Ishikawa (cell line): ENCODE results near the gene DESI1.

Experiments used
- CEBPB ChIP-seq: IDR thresholded peaks from 2 replicates; pipeline ENCODE4 v1.6.1; 2012
- CREB1 ChIP-seq: IDR thresholded peaks from 2 replicates; pipeline ENCODE4 v1.6.1; 2012; ENCODE audit warnings: low read depth
- EGR1 ChIP-seq: IDR thresholded peaks from 2 replicates; pipeline ENCODE4 v1.6.1; 2012
- EP300 ChIP-seq: IDR thresholded peaks from 2 replicates; pipeline ENCODE4 v1.6.1; 2012; ENCODE audit warnings: borderline replicate concordance
- FOXM1 ChIP-seq: IDR thresholded peaks from 2 replicates; pipeline ENCODE4 v1.6.1; 2012; ENCODE audit warnings: low read depth, borderline replicate concordance
- NFIC ChIP-seq: IDR thresholded peaks from 2 replicates; pipeline ENCODE4 v1.6.1; 2012
- RAD21 ChIP-seq: IDR thresholded peaks from 2 replicates; pipeline ENCODE4 v1.6.1; 2012; ENCODE audit warnings: low read depth
- TAF1 ChIP-seq: IDR thresholded peaks from 2 replicates; pipeline ENCODE4 v1.6.1; 2012; ENCODE audit warnings: low read depth, mild to moderate bottlenecking
- TCF12 ChIP-seq: IDR thresholded peaks from 2 replicates; pipeline ENCODE4 v1.6.1; 2012; ENCODE audit warnings: low read depth
- TEAD4 ChIP-seq: IDR thresholded peaks from 2 replicates; pipeline ENCODE4 v1.6.1; 2012
- YY1 ChIP-seq: IDR thresholded peaks from 2 replicates; pipeline ENCODE4 v1.6.1; 2012; ENCODE audit warnings: low read depth
- ZBTB7A ChIP-seq: IDR thresholded peaks from 2 replicates; pipeline ENCODE4 v1.6.1; 2012; ENCODE audit warnings: low read depth
- TF ChIP-seq, protein P1 (sequence below): IDR thresholded peaks from 2 replicates; pipeline ENCODE4 v1.6.1; 2012
- TF ChIP-seq, protein P2 (sequence below): IDR thresholded peaks from 2 replicates; pipeline ENCODE4 v1.6.1; 2012; ENCODE audit warnings: low read depth, mild to moderate bottlenecking
- TF ChIP-seq, protein P3 (sequence below): IDR thresholded peaks from 2 replicates; pipeline ENCODE4 v1.6.1; 2012

The DESI1 gene

DNA sequence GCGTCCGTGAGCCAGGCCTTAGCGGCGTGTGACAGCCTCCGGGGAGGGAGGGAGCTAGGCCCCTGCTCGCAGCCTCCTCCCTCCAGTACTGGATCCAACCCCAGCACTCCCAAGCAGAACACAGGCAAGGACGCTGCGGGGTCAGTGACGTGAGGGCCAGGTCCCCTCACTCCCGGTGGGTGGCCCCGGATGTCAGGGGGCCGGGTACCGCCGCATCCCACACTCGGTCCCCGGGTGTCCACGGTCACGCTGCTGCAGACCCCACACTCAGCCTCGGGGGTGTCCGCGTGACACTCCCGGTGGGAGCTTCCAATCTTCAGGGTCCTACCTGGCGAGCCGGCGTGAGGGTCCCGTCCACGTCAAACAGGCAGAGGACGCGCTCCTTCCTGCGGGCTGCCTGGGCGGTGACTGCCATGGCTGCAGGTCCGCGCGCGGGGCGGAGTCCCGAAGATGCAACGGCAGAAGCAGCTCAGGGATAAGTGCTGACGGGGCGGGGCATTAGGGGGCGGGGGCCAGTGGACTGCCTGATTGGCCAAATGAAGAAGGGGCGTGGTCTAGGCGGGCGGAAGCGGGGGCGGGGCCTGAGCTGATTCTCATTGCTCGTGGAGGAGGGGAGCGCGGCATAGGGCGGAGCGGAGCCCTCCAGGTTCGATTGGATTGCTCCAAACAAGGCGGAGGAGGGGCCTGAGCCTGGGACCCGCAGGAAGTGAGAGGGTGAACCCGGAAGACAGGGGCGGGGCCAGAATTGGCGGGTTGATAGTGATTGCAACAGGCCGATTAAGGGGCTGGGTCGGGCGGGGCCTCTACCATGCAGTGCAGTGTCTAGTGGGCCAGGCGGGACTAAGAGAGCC, 31.2 kb downstream of the DESI1 start, which contains the start of gene PMM1:
Gene PMM1 (minus strand): TSS at position 450 of the 851 bp plus-strand sequence. CDS start 35 bp downstream, at position 415.
- TF ChIP-seq FOXM1, result no peak
- no peak for TF ChIP-seq CREB1
- TF ChIP-seq YY1, result peak; percentile 86
- TF ChIP-seq NFIC, result no peak
- TF ChIP-seq EGR1, result peak; percentile 65; the same call in 1 of the 2 replicates
- TF ChIP-seq, protein P1, sequence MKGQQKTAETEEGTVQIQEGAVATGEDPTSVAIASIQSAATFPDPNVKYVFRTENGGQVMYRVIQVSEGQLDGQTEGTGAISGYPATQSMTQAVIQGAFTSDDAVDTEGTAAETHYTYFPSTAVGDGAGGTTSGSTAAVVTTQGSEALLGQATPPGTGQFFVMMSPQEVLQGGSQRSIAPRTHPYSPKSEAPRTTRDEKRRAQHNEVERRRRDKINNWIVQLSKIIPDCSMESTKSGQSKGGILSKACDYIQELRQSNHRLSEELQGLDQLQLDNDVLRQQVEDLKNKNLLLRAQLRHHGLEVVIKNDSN, result no peak; the same call in 1 of the 2 replicates
- TF ChIP-seq, protein P2, sequence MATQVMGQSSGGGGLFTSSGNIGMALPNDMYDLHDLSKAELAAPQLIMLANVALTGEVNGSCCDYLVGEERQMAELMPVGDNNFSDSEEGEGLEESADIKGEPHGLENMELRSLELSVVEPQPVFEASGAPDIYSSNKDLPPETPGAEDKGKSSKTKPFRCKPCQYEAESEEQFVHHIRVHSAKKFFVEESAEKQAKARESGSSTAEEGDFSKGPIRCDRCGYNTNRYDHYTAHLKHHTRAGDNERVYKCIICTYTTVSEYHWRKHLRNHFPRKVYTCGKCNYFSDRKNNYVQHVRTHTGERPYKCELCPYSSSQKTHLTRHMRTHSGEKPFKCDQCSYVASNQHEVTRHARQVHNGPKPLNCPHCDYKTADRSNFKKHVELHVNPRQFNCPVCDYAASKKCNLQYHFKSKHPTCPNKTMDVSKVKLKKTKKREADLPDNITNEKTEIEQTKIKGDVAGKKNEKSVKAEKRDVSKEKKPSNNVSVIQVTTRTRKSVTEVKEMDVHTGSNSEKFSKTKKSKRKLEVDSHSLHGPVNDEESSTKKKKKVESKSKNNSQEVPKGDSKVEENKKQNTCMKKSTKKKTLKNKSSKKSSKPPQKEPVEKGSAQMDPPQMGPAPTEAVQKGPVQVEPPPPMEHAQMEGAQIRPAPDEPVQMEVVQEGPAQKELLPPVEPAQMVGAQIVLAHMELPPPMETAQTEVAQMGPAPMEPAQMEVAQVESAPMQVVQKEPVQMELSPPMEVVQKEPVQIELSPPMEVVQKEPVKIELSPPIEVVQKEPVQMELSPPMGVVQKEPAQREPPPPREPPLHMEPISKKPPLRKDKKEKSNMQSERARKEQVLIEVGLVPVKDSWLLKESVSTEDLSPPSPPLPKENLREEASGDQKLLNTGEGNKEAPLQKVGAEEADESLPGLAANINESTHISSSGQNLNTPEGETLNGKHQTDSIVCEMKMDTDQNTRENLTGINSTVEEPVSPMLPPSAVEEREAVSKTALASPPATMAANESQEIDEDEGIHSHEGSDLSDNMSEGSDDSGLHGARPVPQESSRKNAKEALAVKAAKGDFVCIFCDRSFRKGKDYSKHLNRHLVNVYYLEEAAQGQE, result no peak
- TF ChIP-seq CEBPB, result peak; percentile 95
- TF ChIP-seq TEAD4, result no peak
- peak; percentile 28; the same call in 1 of the 2 replicates for TF ChIP-seq TCF12
- no peak for TF ChIP-seq EP300
- peak; percentile 50; the same call in 1 of the 2 replicates for TF ChIP-seq ZBTB7A
- TF ChIP-seq, protein P3, sequence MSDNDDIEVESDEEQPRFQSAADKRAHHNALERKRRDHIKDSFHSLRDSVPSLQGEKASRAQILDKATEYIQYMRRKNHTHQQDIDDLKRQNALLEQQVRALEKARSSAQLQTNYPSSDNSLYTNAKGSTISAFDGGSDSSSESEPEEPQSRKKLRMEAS, result peak; percentile 65
- no peak for TF ChIP-seq RAD21
- peak; percentile 87 for TF ChIP-seq TAF1

DNA sequence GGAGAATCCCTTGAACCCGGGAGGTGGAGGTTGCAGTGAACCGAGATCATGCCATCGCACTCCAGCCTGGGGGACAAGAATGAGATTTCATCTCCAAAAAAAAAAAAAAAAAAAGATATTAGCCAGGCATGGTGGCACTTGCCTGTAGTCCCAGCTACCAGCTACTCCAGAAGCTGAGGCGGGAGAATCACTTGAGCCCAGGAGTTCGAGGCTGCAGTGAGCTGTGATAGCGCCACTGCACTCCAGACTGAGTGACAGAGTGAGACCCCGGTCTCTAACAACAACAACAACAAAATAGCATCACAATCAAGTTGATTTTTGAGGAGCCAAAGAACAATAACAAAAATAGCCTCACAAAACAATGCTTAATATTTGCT, 33.5 kb downstream of the DESI1 start:
- TF ChIP-seq FOXM1 (no peak), RAD21 (no peak), TEAD4 (no peak), CREB1 (no peak), TAF1 (no peak), EP300 (no peak), NFIC (no peak), CEBPB (no peak), YY1 (no peak), EGR1 (no peak), TCF12 (no peak), ZBTB7A (no peak)
- TF ChIP-seq, protein P3, result no peak
- TF ChIP-seq, protein P1, result no peak
- TF ChIP-seq, protein P2, result no peak

GRCh38 chr22:41585898-41586297, 34.9 kb downstream of the DESI1 start:
- TF ChIP-seq ZBTB7A (no peak), NFIC (no peak), YY1 (no peak), EP300 (no peak), TCF12 (no peak), RAD21 (no peak), EGR1 (no peak), FOXM1 (no peak), TEAD4 (no peak), CREB1 (no peak), TAF1 (no peak), CEBPB (no peak)
- TF ChIP-seq, protein P1, result no peak
- TF ChIP-seq, protein P2, result no peak
- TF ChIP-seq, protein P3, result no peak
